MG63 (cell line): ENCODE data around the gene TBC1D1. TPM values are rescaled to one million over a fixed set of nuclear protein-coding genes. Genes with fewer than 3 reads are reported as not detected.

ENCODE experiments used
- DNase-seq: peaks from one replicate; pipeline ENCODE4 v3.0.0-alpha.2; 2020
- H3K27me3 ChIP-seq: fragments of 250-450 bp; sonication (Bioruptor Pico); 2 replicates; pipeline ENCODE4 v1.5.1; 2020; ENCODE audit warnings: mild to moderate bottlenecking, moderate library complexity
- H3K36me3 ChIP-seq: fragments of 250-450 bp; sonication (Bioruptor Pico); 2 replicates; pipeline ENCODE4 v1.5.1; 2020; ENCODE audit warnings: mild to moderate bottlenecking, moderate library complexity
- H3K4me3 ChIP-seq: fragments of 250-450 bp; sonication (Bioruptor Pico); 2 replicates; pipeline ENCODE4 v1.5.1; 2020; ENCODE audit warnings: mild to moderate bottlenecking, moderate library complexity
- H3K9me3 ChIP-seq: fragments of 250-450 bp; sonication (Bioruptor Pico); 2 replicates; pipeline ENCODE4 v1.5.1; 2020; ENCODE audit warnings: mild to moderate bottlenecking, moderate library complexity
- total RNA-seq: library from RNA; depleted of rRNA; stranded (reverse); fragments of >200 nt; shearing (Covaris generic); gene quantifications from 2 replicates; pipeline ENCODE4 v1.2.3, GENCODE V29; 2014; ENCODE audit warnings: low replicate concordance

The TBC1D1 gene
- total RNA-seq, 1 experiment from 2014 or later, result 15.5 TPM

DNA sequence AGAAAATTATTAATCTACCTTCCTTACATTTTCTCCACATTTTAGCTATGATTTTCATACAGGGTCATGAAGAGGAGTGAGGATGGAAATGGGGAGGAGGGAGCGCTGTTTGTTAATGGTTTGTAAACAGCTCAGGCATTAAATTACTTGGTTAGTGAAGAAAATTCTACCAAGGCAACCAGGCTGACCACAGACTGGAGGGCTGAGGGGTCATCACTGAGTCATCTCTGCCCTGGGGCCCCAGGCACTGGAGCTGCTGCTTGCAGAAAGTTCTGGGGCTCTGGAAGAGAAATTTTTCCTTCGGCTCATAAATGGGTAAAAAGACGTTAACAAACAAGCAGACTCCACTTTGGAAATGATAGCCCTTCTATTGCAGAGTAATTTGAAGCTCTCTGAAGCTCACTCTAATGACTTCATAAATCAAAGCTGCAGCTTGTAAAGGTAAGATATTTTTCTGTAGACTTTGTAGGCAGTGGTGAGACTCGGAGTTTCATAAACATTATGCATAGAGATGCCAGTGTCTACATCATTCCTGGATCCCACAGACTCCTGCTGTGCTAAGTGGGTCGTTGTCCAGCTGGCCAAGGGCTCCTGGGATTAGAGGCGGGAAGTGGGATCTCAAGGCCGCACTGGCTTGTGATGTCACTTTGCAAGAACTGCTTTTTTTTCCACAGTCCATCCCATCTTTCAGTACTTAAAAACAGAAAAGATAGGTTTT, 228.9 kb downstream of the TBC1D1 start:
- H3K4me3 ChIP-seq, result no peak overlapping the region
- no peaks in the 10 kb centered on the region for H3K27me3 ChIP-seq
- H3K36me3 ChIP-seq, result no peaks in the 10 kb centered on the region
- DNase-seq, result peak; percentile 72
- H3K9me3 ChIP-seq, result no peaks in the 10 kb centered on the region

DNA sequence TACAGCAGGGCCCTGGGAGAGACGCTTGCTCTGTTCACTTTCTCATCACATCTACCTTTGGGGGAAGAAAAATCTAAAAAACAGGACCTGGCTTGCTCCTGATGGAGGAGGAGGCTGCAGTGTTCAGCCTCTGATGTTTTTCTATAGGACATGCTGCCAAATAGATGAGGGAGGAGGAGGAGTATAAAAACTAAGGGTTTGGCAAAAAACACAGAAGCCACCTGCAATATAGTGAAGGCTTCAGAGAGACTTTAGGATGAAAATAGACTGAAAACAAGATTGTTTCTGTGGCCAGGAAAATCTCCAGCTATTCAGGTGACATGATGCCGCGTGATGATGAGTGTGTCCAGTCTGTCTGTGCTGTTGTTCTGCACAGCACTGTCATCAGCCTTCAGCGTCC, 229.9 kb downstream of the TBC1D1 start:
- DNase-seq, result no peak
- no peaks in the 10 kb centered on the region for H3K9me3 ChIP-seq

DNA sequence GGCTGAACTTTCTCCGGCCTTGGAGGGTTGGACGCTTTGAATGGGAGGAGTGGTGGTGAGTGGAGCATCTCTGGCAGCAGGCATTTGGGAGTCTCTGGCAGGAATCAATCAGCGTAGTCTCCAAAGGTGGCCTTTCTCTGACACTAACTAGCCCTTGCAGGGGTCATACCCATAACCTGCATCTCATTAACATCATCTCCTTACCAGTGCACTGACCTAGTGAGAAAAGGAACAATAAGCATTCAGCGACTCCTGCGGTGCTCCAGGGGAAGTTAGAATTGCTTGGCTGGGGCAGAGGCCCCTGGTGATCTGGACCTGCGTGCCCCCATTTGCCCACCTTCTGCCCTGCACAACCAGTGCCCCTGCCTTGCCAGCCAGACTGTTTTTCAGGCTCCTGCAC, 231.2 kb downstream of the TBC1D1 start:
- Histone ChIP-seq H3K36me3 (no peaks in the 10 kb centered on the region; the same call in 1 of the 2 replicates), H3K27me3 (no peaks in the 10 kb centered on the region), H3K4me3 (no peak overlapping the region), H3K9me3 (no peaks in the 10 kb centered on the region)
- DNase-seq, result no peak

More for the DNA sequence above, 229.9 kb downstream of the TBC1D1 start:
- Histone ChIP-seq H3K4me3 (no peak overlapping the region), H3K36me3 (no peaks in the 10 kb centered on the region; the same call in 1 of the 2 replicates), H3K27me3 (no peaks in the 10 kb centered on the region)

DNA sequence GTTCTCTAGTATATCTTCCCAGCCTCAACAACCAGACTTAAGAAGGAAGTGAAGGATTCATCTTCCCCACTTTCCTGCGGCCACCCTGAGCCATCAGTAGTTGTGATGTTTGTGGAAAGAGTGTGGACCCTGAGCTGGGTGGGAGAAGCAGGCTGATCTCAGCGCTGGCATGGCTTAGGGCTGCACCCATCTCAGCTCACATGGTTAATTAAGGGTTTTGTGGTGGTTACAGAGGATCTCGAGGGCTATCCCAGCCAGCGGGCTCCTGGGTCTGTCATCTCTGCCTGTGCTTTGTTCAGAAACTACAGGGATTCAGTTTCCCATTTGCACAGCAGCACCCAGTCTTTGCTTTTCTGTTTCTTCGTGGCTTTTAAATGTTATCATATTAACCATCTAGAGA, 232.7 kb downstream of the TBC1D1 start:
- Histone ChIP-seq H3K36me3 (no peaks in the 10 kb centered on the region; the same call in 1 of the 2 replicates), H3K9me3 (no peaks in the 10 kb centered on the region)
- DNase-seq, result no peak

DNA sequence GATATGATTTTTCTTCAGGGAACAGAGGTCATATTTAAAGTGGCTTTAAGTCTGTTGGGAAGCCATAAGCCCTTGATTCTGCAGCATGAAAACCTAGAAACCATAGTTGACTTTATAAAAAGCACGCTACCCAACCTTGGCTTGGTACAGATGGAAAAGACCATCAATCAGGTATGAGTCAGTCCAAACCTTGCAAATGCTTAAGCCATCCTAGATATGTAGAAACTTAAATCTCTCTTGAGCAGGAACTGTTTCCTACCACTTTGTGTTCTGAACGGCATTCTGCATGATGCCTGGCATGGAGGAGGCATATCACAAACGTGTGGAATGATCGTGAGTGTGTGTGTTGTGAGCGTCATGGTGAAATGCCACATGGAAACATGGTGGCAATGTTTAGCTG, 234.1 kb downstream of the TBC1D1 start:
- Histone ChIP-seq H3K4me3 (no peak overlapping the region), H3K9me3 (no peaks in the 10 kb centered on the region), H3K36me3 (no peaks in the 10 kb centered on the region; the same call in 1 of the 2 replicates), H3K27me3 (no peaks in the 10 kb centered on the region)
- no peak for DNase-seq

More for the DNA sequence above, 232.7 kb downstream of the TBC1D1 start:
- no peaks in the 10 kb centered on the region for H3K27me3 ChIP-seq
- H3K4me3 ChIP-seq, result no peak overlapping the region

DNA sequence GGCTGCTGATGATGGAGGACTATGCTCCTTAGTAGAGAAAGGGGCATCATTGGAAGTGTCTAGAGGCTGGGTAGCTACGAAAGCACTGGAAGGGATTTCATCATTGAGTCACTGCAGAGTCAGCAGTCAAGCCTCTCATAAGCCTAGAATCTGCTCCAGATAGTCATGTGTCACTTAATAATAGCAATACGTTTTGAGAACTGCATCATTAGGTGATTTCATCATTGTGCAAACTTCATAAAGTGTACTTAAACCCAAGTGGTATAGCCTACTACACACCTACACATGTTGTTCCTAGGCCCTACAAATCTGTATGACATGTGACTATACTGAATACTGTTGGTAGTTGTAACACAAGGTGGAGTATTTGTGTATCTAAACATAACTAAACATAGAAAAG, 234.9 kb downstream of the TBC1D1 start:
- no peaks in the 10 kb centered on the region for H3K9me3 ChIP-seq
- H3K4me3 ChIP-seq, result no peak overlapping the region
- no peaks in the 10 kb centered on the region; the same call in 1 of the 2 replicates for H3K36me3 ChIP-seq
- no peaks in the 10 kb centered on the region for H3K27me3 ChIP-seq
- no peak for DNase-seq

DNA sequence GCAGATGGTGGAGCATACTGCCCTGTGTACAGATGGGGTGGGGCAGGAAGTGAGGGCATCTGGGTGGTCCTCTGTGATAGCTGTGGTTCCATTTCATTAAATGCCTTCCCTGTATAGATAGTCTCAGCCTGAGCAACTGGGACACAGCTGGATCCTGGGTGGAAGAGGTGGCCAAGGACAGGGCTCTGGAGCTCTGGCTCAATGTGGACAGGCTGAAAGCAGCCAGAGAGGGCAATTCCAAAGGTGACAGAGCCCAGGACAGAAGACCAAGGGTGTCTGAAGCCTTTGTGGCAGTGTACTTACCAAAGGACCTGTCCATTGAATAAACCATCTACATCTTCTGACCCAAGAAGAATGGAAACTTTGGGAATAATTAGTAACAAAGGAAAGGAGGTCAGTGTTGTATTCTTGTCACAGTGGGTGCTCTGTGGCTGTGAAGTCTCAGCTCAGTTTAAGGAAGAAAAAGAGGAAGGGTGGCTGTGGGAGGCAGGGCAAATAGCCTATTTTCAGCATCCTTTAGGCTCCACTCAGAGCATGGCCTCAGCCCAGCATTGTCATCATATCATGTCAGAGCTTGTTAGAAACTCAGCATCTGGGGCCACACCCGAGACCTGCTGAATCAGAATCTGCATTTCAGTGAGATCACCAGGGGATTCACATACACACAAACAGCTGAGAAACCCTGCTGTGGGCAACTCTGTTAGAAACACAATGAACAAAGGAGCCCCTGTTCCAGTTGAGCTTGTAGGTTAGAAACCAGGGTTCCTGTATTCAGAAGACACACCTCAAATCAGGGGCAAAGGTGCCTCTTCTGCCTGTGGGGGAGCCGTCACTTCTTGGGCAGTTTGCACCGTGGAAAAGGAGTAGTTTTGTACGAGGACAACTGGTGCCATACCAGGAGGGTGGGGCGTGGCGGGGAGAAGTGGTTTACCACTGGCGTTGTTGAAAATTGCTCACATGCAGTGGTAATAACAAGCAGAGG, 237.9 kb downstream of the TBC1D1 start:
- no peaks in the 10 kb centered on the region for H3K27me3 ChIP-seq
- peak; percentile 83 for DNase-seq
- H3K36me3 ChIP-seq, result no peaks in the 10 kb centered on the region; the same call in 1 of the 2 replicates
- H3K9me3 ChIP-seq, result no peaks in the 10 kb centered on the region
- H3K4me3 ChIP-seq, result no peak overlapping the region

DNA sequence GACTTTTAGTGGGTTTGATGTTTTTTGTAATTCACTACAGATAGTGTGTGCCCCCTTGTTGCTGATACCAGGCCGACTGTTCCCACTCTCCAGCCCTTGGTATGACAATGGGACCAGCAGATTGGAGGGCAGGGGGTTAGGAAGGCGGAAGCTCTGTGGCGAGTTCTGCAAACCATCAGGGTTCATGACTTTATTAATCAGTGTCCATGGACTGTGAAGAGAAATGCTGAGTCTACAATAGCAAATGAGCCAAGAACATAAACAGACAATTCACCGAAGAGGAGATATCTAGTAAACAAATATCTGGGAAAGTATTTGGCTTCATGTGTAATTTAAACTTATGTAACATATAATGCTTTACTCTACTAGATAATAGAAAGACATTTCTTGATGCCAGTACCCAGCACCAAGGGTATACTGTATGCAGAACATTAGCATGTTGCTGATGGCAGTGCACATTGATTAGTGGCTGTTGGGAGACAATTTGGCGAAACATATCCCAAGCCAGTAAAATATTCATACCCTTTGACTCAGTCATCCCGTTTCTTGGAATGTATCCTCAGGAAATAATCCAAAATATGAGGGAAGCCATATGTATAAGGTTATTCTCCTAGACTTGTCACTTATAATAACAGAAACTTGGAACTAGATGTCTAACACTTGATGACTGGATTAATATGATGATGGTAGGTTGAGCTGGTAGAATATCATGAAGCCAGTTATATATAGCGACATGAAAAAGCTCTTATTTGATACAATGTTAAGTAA, 238.8 kb downstream of the TBC1D1 start:
- H3K9me3 ChIP-seq, result no peaks in the 10 kb centered on the region
- H3K4me3 ChIP-seq, result no peak overlapping the region
- DNase-seq, result no peak
- H3K27me3 ChIP-seq, result no peaks in the 10 kb centered on the region
- H3K36me3 ChIP-seq, result no peaks in the 10 kb centered on the region; the same call in 1 of the 2 replicates

DNA sequence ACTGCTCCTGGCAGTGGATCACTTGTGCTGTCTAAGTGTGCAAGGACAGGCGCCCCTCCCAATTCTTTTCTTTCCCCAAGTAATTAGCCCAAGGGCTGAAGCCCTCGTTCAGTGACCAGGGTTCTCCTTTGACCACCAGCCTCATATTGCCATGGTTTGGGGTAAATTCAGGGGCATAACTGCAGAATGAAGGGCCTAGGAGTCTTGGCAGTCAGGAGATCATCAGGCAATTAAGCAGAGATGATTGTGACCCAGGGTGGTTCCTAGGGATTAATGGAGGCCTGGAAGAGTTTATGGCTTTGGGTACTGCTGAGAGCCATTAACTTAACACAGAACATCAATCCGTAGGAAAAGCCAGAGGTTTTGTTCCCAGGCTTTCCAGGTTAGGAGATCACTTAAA, 240.0 kb downstream of the TBC1D1 start:
- DNase-seq, result no peak
- H3K27me3 ChIP-seq, result no peaks in the 10 kb centered on the region
- no peak overlapping the region for H3K4me3 ChIP-seq
- no peaks in the 10 kb centered on the region for H3K36me3 ChIP-seq
- H3K9me3 ChIP-seq, result no peaks in the 10 kb centered on the region

DNA sequence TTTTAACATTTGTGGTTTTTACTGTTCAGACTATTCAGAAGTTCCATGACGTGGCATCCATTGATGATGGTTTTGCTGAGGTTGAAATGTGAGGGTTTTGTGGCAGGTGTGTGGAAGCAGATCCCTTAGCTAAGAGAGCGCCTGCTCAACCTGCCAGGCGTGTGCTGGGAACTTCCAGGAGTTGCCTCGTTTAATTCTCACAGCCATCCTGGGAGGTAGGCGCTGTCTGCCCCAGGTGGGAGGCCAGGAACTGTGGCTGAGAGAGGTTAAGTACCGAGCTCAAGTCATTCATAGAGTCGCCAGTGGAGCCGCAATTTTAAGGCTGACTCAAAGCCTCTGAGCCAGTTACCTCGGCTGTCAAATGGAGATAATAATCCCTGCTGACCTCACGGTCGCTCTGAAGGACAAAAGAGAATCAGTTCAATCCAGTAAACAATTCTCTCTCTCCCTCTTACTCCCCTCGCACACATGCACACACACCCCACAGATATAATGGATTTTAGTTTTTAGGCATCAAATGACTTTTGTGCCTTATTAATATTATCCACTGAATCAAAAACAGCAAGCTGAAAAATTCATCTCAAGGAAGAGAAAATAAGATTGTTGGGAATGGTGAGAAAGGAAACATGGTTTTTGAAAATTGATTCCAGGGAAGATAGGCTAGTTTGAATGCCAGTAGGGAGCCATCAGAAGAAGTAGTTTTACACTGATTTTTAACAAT, 240.6 kb downstream of the TBC1D1 start:
- H3K36me3 ChIP-seq, result no peaks in the 10 kb centered on the region
- no peak overlapping the region for H3K4me3 ChIP-seq
- no peak for DNase-seq
- H3K27me3 ChIP-seq, result no peaks in the 10 kb centered on the region
- H3K9me3 ChIP-seq, result no peaks in the 10 kb centered on the region

DNA sequence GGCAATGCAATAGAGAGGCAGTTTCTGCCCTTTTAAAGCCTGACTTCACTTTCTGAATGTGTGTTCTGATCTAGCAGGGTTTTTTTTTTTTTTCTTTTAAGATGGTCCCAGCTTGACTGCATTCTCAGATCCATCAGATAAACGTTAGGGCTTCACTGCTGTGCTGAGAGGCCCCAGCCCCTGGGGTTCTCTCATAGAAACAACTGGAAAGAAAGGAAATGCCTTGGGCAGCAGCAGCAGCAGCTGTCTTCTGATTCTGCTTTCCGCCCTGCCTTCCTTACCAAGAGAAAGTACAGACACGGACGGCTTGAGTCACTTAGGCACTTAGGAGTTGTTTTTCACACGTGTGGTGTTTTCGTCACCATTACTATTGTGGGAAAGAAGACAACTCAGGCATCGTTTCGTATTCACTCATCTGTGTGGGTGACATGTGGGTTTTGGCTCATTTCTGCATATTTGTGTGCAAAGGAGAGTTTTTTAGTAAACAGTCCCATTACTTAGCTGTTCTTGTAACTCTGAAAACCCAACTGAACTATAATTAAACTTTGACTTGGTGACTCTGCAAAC, 241.3 kb downstream of the TBC1D1 start:
- Histone ChIP-seq H3K27me3 (no peaks in the 10 kb centered on the region), H3K36me3 (no peaks in the 10 kb centered on the region), H3K4me3 (no peak overlapping the region), H3K9me3 (no peaks in the 10 kb centered on the region)
- DNase-seq, result peak; percentile 76

DNA sequence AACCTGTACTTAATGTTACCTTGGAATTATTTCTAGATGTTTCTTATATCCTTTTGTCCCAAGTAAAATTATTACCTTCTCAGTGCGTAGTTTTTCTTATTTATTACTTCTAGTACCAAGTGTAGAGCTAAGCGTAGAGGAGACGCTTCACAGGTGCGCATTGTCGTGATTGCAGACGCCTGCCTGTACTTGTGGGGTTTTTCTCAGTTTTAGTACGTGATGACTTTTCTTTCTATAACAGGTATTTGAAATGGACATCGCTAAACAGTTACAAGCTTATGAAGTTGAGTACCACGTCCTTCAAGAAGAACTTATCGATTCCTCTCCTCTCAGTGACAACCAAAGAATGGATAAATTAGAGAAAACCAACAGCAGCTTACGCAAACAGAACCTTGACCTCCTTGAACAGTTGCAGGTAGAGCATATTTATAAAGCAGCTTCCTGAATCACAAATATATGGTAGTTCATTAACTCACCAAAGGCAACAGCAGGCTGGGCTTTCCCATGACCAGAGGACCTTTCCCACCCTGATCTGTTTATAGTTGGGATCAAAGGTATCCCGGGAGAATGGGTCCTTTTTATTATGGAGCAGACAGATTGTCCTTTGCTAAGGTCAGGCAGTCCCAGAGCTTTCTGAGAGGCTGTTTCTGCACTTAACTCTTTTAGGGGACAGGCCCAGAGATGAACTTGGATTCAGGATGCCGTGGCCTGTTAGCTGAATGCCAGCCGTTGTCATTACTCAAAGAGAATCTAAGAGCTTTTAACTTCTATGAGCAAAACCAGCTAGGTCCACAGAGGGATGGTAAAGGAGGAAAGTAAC, 242.2 kb downstream of the TBC1D1 start:
- no peak for DNase-seq
- H3K4me3 ChIP-seq, result no peak overlapping the region
- H3K36me3 ChIP-seq, result no peaks in the 10 kb centered on the region
- no peaks in the 10 kb centered on the region for H3K9me3 ChIP-seq
- H3K27me3 ChIP-seq, result no peaks in the 10 kb centered on the region

DNA sequence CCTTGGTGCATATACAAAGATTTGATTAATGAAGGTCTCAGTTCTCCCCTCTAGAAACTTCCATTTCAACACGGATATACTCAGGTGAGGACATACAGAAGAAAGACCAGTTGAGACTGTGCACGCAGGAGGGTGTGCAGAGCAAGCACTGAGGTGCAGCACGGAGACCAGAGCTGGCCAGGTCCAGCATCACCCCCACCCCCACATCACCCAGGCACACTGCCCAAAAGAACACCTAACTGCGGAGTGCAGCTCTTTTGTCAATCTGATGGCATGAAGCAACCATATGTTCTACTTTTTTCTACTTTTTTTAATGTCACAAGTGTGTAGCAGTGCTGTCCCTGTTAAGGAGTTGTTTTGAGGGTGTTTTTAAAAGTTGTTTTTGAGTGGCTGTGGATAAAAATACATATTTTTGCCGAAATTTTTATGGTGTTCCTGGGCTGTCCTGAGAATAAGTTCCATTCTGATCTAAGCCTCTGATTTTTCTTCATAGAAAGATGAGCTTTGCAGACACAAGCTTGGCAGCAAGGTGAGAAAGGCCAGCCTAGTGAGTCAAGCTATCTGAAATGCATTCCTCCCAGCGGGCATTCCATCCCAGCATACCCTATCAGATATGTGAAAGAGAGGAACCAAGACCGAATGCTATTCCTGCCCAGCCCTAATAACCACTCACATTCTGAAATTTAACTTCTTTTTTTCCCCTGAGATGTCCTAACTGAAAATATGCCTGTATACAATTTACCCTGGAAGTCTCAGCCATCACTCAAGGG, 243.0 kb downstream of the TBC1D1 start:
- no peak overlapping the region for H3K4me3 ChIP-seq
- H3K36me3 ChIP-seq, result no peaks in the 10 kb centered on the region
- no peaks in the 10 kb centered on the region for H3K9me3 ChIP-seq
- H3K27me3 ChIP-seq, result no peaks in the 10 kb centered on the region
- no peak for DNase-seq

DNA sequence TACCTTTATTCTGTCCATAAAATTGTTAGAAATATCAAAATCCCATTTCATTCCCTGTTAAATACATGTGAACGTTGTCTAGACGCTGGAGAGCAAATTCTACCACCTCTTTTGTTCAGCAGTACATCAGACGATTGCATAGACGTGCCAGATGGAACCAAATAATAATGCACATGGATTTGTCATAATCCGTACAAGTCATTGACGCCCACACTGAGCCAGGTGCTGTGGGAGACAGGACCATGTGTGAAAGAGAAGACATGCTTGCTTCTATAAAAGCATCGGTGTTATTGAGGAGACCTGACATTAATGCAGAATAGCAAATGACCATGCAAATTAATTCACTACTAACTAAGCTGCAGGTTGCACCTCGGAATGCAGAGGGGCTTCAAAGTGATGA, 244.3 kb downstream of the TBC1D1 start:
- Histone ChIP-seq H3K9me3 (no peaks in the 10 kb centered on the region), H3K36me3 (no peaks in the 10 kb centered on the region), H3K4me3 (no peak overlapping the region), H3K27me3 (no peaks in the 10 kb centered on the region)
- DNase-seq, result no peak

DNA sequence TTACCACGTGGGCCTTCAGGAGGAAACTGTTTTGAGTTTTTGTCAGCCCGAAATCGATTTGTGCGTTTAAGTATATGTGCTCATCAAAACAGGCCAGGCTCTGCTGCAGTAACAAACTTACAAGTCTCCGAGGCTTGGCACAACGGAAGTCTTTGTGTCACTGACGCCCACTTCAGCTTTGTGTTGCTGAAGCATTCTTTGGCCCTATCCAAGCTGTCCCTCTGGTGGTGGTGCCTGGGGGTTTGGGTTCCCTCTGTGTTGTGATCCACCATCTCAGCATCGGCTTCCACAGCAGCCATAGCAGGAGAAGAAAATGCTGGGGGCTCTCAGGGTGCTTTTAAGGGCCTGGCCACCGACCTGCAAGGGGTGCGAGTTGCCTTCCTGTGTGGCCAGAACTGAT, 245.7 kb downstream of the TBC1D1 start:
- DNase-seq, result no peak
- Histone ChIP-seq H3K4me3 (no peak overlapping the region), H3K27me3 (no peaks in the 10 kb centered on the region), H3K36me3 (no peaks in the 10 kb centered on the region), H3K9me3 (no peaks in the 10 kb centered on the region)
